HEK293 (cell line): Measurements from ENCODE around the gene PGS1.

ENCODE experiments used
- CTCF ChIA-PET: fragments of 350-600 bp; formaldehyde crosslinking; extraction: SDS; loops from one replicate; lab custom pipeline; 2021; ENCODE audit warnings: antibody characterized with exemption; lab: Yijun Ruan, JAX
- POLR2A ChIA-PET: fragments of 300-600 bp; formaldehyde crosslinking; extraction: SDS; loops from one replicate; lab custom pipeline; 2020; ENCODE audit warnings: antibody characterized with exemption, inconsistent platforms; lab: Yijun Ruan, JAX
- H3K27ac ChIP-seq: fragments of 200-500 bp; sonication (Bioruptor generic); 2 replicates; pipeline ENCODE4 v1.5.1; 2014; ENCODE audit warnings: low read depth, low read length, control low read depth, inconsistent platforms; ENCODE audit errors: extremely low read depth
- H3K36me3 ChIP-seq, 2 experiments: fragments of 200-500 bp in 1 of 2; sonication (Bioruptor generic) in 1 of 2; 1 replicate in 1 of 2; 2 replicates in 1 of 2; pipeline ENCODE4 v1.5.1; 2014 to 2017; ENCODE audit warnings: inconsistent platforms in 2 of 2, low read length in 2 of 2; ENCODE audit not compliant: control insufficient read depth in 2 of 2, insufficient read depth in 1 of 2
- H3K4me1 ChIP-seq: fragments of 200-500 bp; sonication (Bioruptor generic); 2 replicates; pipeline ENCODE4 v1.5.1; 2014; ENCODE audit warnings: mild to moderate bottlenecking, low read length, inconsistent platforms; ENCODE audit not compliant: control insufficient read depth, insufficient read depth
- H3K4me3 ChIP-seq: 2 replicates; pipeline ENCODE4 v1.5.1; 2011; ENCODE audit warnings: low read depth, mild to moderate bottlenecking, control low read depth, low read length, moderate library complexity
- H3K9me3 ChIP-seq: fragments of 200-500 bp; sonication (Bioruptor generic); 2 replicates; pipeline ENCODE4 v1.5.1; 2014; ENCODE audit warnings: low read depth, low read length, inconsistent platforms; ENCODE audit not compliant: control insufficient read depth, insufficient read depth
- BCL11A ChIP-seq: fragments of 450-650 bp; formaldehyde crosslinking; IDR thresholded peaks from 2 replicates; pipeline ENCODE4 v1.5.1; 2016; ENCODE audit warnings: low read depth, missing biosample characterization, missing genetic modification characterization
- KLF10 ChIP-seq: fragments of 450-650 bp; IDR thresholded peaks from 2 replicates; pipeline ENCODE4 v1.5.1; 2018; ENCODE audit warnings: missing biosample characterization, mild to moderate bottlenecking, missing genetic modification characterization
- KLF17 ChIP-seq: fragments of 450-650 bp; formaldehyde crosslinking; IDR thresholded peaks from 2 replicates; pipeline ENCODE4 v1.5.1; 2016; ENCODE audit warnings: missing biosample characterization, missing genetic modification characterization
- KLF7 ChIP-seq: fragments of 450-650 bp; formaldehyde crosslinking; IDR thresholded peaks from 2 replicates; pipeline ENCODE4 v1.5.1; 2016; ENCODE audit warnings: missing biosample characterization, missing genetic modification characterization, borderline replicate concordance
- OVOL3 ChIP-seq: fragments of 450-650 bp; formaldehyde crosslinking; IDR thresholded peaks from 2 replicates; pipeline ENCODE4 v1.5.1; 2016; ENCODE audit warnings: missing biosample characterization, missing genetic modification characterization
- PRDM1 ChIP-seq: fragments of 450-650 bp; formaldehyde crosslinking; IDR thresholded peaks from 2 replicates; pipeline ENCODE4; 2016; ENCODE audit warnings: missing biosample characterization, missing genetic modification characterization
- SP2 ChIP-seq: fragments of 450-650 bp; formaldehyde crosslinking; IDR thresholded peaks from 2 replicates; pipeline ENCODE4 v1.5.1; 2016; ENCODE audit warnings: missing biosample characterization, missing genetic modification characterization
- ZBTB1 ChIP-seq: fragments of 450-650 bp; formaldehyde crosslinking; IDR thresholded peaks from 2 replicates; pipeline ENCODE4 v1.5.1; 2016; ENCODE audit warnings: missing biosample characterization, missing genetic modification characterization
- ZBTB6 ChIP-seq: fragments of 450-650 bp; formaldehyde crosslinking; IDR thresholded peaks from 2 replicates; pipeline ENCODE4 v1.5.1; 2017; ENCODE audit warnings: missing biosample characterization, missing genetic modification characterization
- ZNF146 ChIP-seq: fragments of 450-650 bp; formaldehyde crosslinking; IDR thresholded peaks from 2 replicates; pipeline ENCODE4 v1.5.1; 2016; ENCODE audit warnings: missing biosample characterization, missing genetic modification characterization
- ZNF169 ChIP-seq: fragments of 450-650 bp; formaldehyde crosslinking; IDR thresholded peaks from 2 replicates; pipeline ENCODE4 v1.5.1; 2016; ENCODE audit warnings: missing biosample characterization, missing genetic modification characterization
- ZNF175 ChIP-seq: fragments of 450-650 bp; formaldehyde crosslinking; IDR thresholded peaks from 2 replicates; pipeline ENCODE4 v1.5.1; 2016; ENCODE audit warnings: missing biosample characterization, missing genetic modification characterization
- ZNF184 ChIP-seq: fragments of 450-650 bp; IDR thresholded peaks from 2 replicates; pipeline ENCODE4 v1.5.1; 2018; ENCODE audit warnings: missing biosample characterization, mild to moderate bottlenecking, missing genetic modification characterization
- ZNF350 ChIP-seq: fragments of 450-650 bp; formaldehyde crosslinking; IDR thresholded peaks from 2 replicates; pipeline ENCODE4 v1.5.0; 2017; ENCODE audit warnings: missing biosample characterization, mild to moderate bottlenecking, missing genetic modification characterization
- ZNF354C ChIP-seq: fragments of 450-650 bp; formaldehyde crosslinking; IDR thresholded peaks from 2 replicates; pipeline ENCODE4 v1.5.1; 2016; ENCODE audit warnings: missing biosample characterization, missing genetic modification characterization, low read depth, borderline replicate concordance
- ZNF433 ChIP-seq: fragments of 450-650 bp; formaldehyde crosslinking; IDR thresholded peaks from 2 replicates; pipeline ENCODE4 v1.5.1; 2016; ENCODE audit warnings: missing biosample characterization, missing genetic modification characterization, low read depth
- ZNF529 ChIP-seq: fragments of 450-650 bp; formaldehyde crosslinking; IDR thresholded peaks from 2 replicates; pipeline ENCODE4 v1.5.1; 2017; ENCODE audit warnings: missing genetic modification characterization, missing biosample characterization; ENCODE audit not compliant: insufficient replicate concordance
- ZNF549 ChIP-seq: fragments of 450-650 bp; IDR thresholded peaks from 2 replicates; pipeline ENCODE4 v1.5.1; 2018; ENCODE audit warnings: missing biosample characterization, missing genetic modification characterization, mild to moderate bottlenecking, inconsistent platforms, moderate library complexity
- ZNF580 ChIP-seq: fragments of 450-650 bp; formaldehyde crosslinking; IDR thresholded peaks from 2 replicates; pipeline ENCODE4 v1.5.1; 2016; ENCODE audit warnings: missing biosample characterization, missing genetic modification characterization
- ZNF596 ChIP-seq: fragments of 450-650 bp; IDR thresholded peaks from 2 replicates; pipeline ENCODE4 v1.5.0; 2018; ENCODE audit warnings: missing biosample characterization, mild to moderate bottlenecking, missing genetic modification characterization, moderate library complexity
- ZNF621 ChIP-seq: fragments of 450-650 bp; formaldehyde crosslinking; IDR thresholded peaks from 2 replicates; pipeline ENCODE4 v1.5.1; 2017; ENCODE audit warnings: missing biosample characterization, missing genetic modification characterization
- ZNF660 ChIP-seq: fragments of 450-650 bp; IDR thresholded peaks from 2 replicates; pipeline ENCODE4 v1.5.1; 2018; ENCODE audit warnings: missing biosample characterization, mild to moderate bottlenecking, missing genetic modification characterization
- ZNF692 ChIP-seq: fragments of 450-650 bp; formaldehyde crosslinking; IDR thresholded peaks from 2 replicates; pipeline ENCODE4 v1.5.1; 2016; ENCODE audit warnings: missing biosample characterization, missing genetic modification characterization
- ZNF837 ChIP-seq: fragments of 450-650 bp; formaldehyde crosslinking; IDR thresholded peaks from 2 replicates; pipeline ENCODE4 v1.5.1; 2016; ENCODE audit warnings: missing biosample characterization, missing genetic modification characterization
- ZNF843 ChIP-seq: fragments of 450-650 bp; formaldehyde crosslinking; IDR thresholded peaks from 2 replicates; pipeline ENCODE4 v1.5.1; 2016; ENCODE audit warnings: missing biosample characterization, missing genetic modification characterization
- ZSCAN23 ChIP-seq: fragments of 450-650 bp; formaldehyde crosslinking; IDR thresholded peaks from 2 replicates; pipeline ENCODE4 v1.5.1; 2016; ENCODE audit warnings: missing biosample characterization, missing genetic modification characterization

Gene PGS1

GRCh38 chr17:78393575-78393974 is 15.1 kb downstream of the PGS1 start:
- POLR2A ChIA-PET, result no interaction called here
- Histone ChIP-seq H3K36me3 (peaks cover 23 to 67% of the 10 kb centered on the region in 2 experiments), H3K4me1 (no peaks in the 10 kb centered on the region), H3K9me3 (no peaks in the 10 kb centered on the region)
- TF ChIP-seq BCL11A (tag by site-specific recombination) (no peak), ZNF146 (no peak), ZNF692 (tag by site-specific recombination) (no peak), ZNF354C (tag by site-specific recombination) (no peak), KLF7 (tag by site-specific recombination) (no peak), ZNF433 (tag by site-specific recombination) (no peak), ZNF175 (tag by site-specific recombination) (no peak), ZNF837 (tag by site-specific recombination) (no peak), ZNF169 (tag by site-specific recombination) (no peak)
- TF ChIP-seq, all 188 proteins: peak for 0
- CTCF ChIA-PET, result no interaction called here
- no peak overlapping the region for H3K27ac ChIP-seq
- no peak overlapping the region for H3K4me3 ChIP-seq

GRCh38 chr17:78394209-78394608 is 15.8 kb downstream of the PGS1 start:
- no peak overlapping the region for H3K4me3 ChIP-seq
- ChIA-PET CTCF (interaction anchor here (0.6 kb wide), 1 partner anchor 24 kb away, joined by 3 read pairs; no protein-coding TSS in a partner anchor), POLR2A (interaction anchor here (0.7 kb wide), 1 partner anchor 16 kb away, joined by 3 read pairs; the partner anchor contains the start of gene PGS1)
- no peak overlapping the region for H3K27ac ChIP-seq
- no peaks in the 10 kb centered on the region for H3K4me1 ChIP-seq
- TF ChIP-seq ZSCAN23 (tag by site-specific recombination) (no peak), ZNF621 (tag by site-specific recombination) (no peak), ZNF549 (tag by site-specific recombination) (no peak), ZNF350 (no peak), ZBTB6 (tag by site-specific recombination) (no peak), KLF7 (tag by site-specific recombination) (no peak), ZNF596 (no peak), ZNF843 (tag by site-specific recombination) (no peak), KLF10 (no peak), ZNF169 (tag by site-specific recombination) (no peak), OVOL3 (tag by site-specific recombination) (no peak), ZNF580 (tag by site-specific recombination) (no peak), ZNF660 (tag by site-specific recombination) (no peak), SP2 (tag by site-specific recombination) (no peak), ZNF529 (tag by site-specific recombination) (no peak), ZNF184 (tag by site-specific recombination) (no peak), KLF17 (no peak), PRDM1 (tag by site-specific recombination) (no peak), ZBTB1 (no peak)
- H3K36me3 ChIP-seq, result peaks cover 23 to 71% of the 10 kb centered on the region in 2 experiments
- no peaks in the 10 kb centered on the region for H3K9me3 ChIP-seq
